Pancreas (tissue), 10 donors: ENCODE measurements around the gene TTC9B. TPM values are rescaled to one million over a fixed set of nuclear protein-coding genes. Genes with fewer than 3 reads are reported as not detected.
A peak's percentile ranks its signal among the peaks of the same experiment; 100 is the strongest.

Experiments
- ATAC-seq, 4 donors: fragments of 200-7000 bp; cut with Tn5 transposase; one replicate each; pipeline versions ENCODE4 v1.8.0 to v1.9.1; 2020; ENCODE audit warnings: mild to moderate bottlenecking in 4 of 4, moderate library complexity in 4 of 4
- DNase-seq, 6 donors: peaks; one replicate each; pipeline ENCODE4 v3.0.0-alpha.2; 2020
- FAIRE-seq: peaks from 2 replicates; lab custom pipeline; 2012; peaks lifted over from hg19 to GRCh38; lab: Jason Lieb, UNC
- H3K27ac ChIP-seq, 4 donors: fragments of 200-600 bp; sonication (generic); 1 replicate in 3 of 4; 2 replicates in 1 of 4; pipeline versions ENCODE4 v1.5.0 to v1.8.0; 2020
- H3K27me3 ChIP-seq, 4 donors: fragments of 200-600 bp; one replicate each; pipeline ENCODE4 v1.8.0; 2021
- H3K36me3 ChIP-seq, 3 donors: fragments of 200-600 bp; sonication (generic) in 1 of 3; one replicate each; pipeline versions ENCODE4 v1.5.0 to v1.8.0; 2020 to 2021
- H3K4me1 ChIP-seq, 3 donors: fragments of 200-600 bp; one replicate each; pipeline ENCODE4 v1.8.0; 2021
- H3K4me3 ChIP-seq, 4 donors: fragments of 200-600 bp; sonication (generic) in 2 of 4; one replicate each; pipeline versions ENCODE4 v1.5.0 to v1.8.0; 2020 to 2021
- H3K9me3 ChIP-seq, 4 donors: fragments of 200-600 bp; one replicate each; pipeline ENCODE4 v1.8.0; 2021
- WGBS, 2 donors: extraction: QIAGEN DNeasy Blood & Tissue Kit; methylation state at CpG; one replicate each; pipeline ENCODE4 v1.1.7; 2013; 5-methylcytosine and 5-hydroxymethylcytosine counted together
- intact Hi-C, 3 donors: fragments of 100-400 bp; cut with DNase I; formaldehyde crosslinking; loops; one replicate each; pipeline versions ENCODE4 v1.11.1 to v1.14.2; 2022
- polyA plus RNA-seq, 2 donors: library from polyadenylated mRNA; stranded (reverse); fragments of 200-250 nt; gene quantifications; one replicate each; pipeline ENCODE4 v1.2.3, GENCODE V29; 2013
- total RNA-seq, 6 donors: library from RNA; stranded (reverse); fragmentation: NEBNext Ultra II Directional in 4 of 6; extraction: Animal tissue kit (Norgen Biotek cat#: 25700) in 4 of 6; gene quantifications; one replicate each; pipeline versions ENCODE4 v1.2.1 to v1.2.4, GENCODE V29; 2021 to 2023
- TF ChIP-seq, protein P1 (sequence below), 4 donors: fragments of 200-600 bp; sonication (generic) in 3 of 4; IDR thresholded peaks; one replicate each; pipeline versions ENCODE4 v1.5.0 to v1.8.0; 2021; ENCODE audit warnings: antibody characterized with exemption in 4 of 4
- donor health status: healthy with polysubstance abuse.
- donor health status: DM: no; HTN: no; CAD: no; lungs with moderate emphysema.
- donor health status: DM: no; HTN: no; CAD: no.
- donor health status: control.
- donor health status: control.
- donor health status: Bipolar disorder and iron deficiency.
- donor health status: DM: yes; HTN: yes; CAD: no.
- donor health status: DM: no; HTN: no; CAD: no.
- donor health status: DM: no; HTN: no; CAD: no.
- donor health status: DM: yes; HTN: yes; CAD: no.

The TTC9B gene
- total and polyA plus RNA-seq, 8 donors: 0.05 TPM; not detected in 7

DNA sequence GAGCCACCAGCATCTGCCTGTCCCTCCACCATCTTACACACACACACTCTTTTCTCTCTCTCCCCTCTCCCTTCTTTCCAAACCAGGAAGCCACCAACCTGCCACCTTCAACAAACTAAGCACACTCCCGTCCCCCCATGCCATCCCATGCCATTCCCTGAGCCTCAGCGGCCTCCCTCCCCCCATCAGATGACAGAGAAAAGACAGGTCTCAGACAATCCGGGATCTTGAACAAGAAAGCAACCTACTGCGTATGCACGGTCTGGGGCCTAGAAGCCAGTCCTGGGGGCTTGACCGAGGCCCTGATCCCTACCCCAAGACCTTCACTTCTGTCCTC is 47.5 kb upstream of the TTC9B start:
- intact Hi-C loops: no loop called here
- peaks cover 0 to 11% (median 0%) of the 10 kb centered on the region in 3 donors for H3K36me3 ChIP-seq
- 87 to 88% methylated on average over 6 of the region's 6 CpGs for WGBS, 2 donors
- no peaks in the 10 kb centered on the region for H3K27me3 ChIP-seq
- FAIRE-seq (no peak), ATAC-seq (no peak), DNase-seq (no peak)
- peaks cover 0 to 10% (median 8%) of the 10 kb centered on the region in 3 donors for H3K4me1 ChIP-seq
- TF ChIP-seq, protein P1, sequence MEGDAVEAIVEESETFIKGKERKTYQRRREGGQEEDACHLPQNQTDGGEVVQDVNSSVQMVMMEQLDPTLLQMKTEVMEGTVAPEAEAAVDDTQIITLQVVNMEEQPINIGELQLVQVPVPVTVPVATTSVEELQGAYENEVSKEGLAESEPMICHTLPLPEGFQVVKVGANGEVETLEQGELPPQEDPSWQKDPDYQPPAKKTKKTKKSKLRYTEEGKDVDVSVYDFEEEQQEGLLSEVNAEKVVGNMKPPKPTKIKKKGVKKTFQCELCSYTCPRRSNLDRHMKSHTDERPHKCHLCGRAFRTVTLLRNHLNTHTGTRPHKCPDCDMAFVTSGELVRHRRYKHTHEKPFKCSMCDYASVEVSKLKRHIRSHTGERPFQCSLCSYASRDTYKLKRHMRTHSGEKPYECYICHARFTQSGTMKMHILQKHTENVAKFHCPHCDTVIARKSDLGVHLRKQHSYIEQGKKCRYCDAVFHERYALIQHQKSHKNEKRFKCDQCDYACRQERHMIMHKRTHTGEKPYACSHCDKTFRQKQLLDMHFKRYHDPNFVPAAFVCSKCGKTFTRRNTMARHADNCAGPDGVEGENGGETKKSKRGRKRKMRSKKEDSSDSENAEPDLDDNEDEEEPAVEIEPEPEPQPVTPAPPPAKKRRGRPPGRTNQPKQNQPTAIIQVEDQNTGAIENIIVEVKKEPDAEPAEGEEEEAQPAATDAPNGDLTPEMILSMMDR (IDR thresholded peaks at IDR 0.05): no peak
- H3K4me3 ChIP-seq: no peak overlapping the region
- peak overlapping the region in 1 of 4 donors; percentile 38 for H3K27ac ChIP-seq
- no peaks in the 10 kb centered on the region for H3K9me3 ChIP-seq

DNA sequence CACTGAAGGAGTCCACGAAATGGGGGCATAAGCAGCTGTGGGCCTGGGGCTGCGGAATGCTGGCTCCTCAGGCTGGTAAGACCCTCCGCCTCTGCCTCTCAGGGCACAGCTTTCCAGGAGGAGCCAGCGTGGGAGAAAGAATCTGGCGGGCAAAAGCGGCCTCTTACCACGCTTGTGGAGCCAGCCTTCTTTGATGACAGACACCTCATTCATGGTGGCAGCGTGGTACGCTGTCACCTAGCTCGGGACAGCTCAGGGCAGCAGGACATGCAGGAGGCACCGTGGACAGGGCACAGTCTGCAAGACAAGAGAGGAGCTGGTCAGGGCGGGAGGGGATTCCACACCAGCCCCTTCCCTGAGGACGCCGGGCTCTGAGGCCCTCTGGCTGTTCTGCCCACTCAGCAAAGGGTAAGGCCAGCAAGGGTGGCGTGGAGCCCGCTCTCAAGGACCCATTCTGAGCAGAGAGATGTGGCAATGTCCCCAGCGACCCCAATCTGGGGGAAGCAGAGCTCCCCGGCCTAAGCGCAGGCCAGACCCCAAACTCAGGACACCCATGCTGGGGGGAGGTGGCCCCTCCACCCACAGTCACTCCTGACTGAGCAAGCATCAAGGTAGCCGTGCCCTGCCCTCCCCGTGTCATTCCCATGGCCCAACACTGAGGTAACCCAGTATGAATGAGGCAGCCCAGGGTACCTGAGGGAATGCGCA is 47.0 kb upstream of the TTC9B start:
- Histone ChIP-seq H3K4me1 (peaks cover 0 to 10% (median 8%) of the 10 kb centered on the region in 3 donors), H3K4me3 (no peak overlapping the region), H3K27ac (no peak overlapping the region), H3K27me3 (no peaks in the 10 kb centered on the region), H3K9me3 (no peaks in the 10 kb centered on the region), H3K36me3 (peaks cover 0 to 11% (median 0%) of the 10 kb centered on the region in 3 donors)
- 92 to 95% methylated on average over 22 of the region's 22 CpGs for WGBS, 2 donors
- ATAC-seq (no peak), DNase-seq (peak in 1 of 6 donors; percentile 48), FAIRE-seq (no peak)
- intact Hi-C loops: no loop called here
- TF ChIP-seq, protein P1 (IDR thresholded peaks at IDR 0.05): no peak

DNA sequence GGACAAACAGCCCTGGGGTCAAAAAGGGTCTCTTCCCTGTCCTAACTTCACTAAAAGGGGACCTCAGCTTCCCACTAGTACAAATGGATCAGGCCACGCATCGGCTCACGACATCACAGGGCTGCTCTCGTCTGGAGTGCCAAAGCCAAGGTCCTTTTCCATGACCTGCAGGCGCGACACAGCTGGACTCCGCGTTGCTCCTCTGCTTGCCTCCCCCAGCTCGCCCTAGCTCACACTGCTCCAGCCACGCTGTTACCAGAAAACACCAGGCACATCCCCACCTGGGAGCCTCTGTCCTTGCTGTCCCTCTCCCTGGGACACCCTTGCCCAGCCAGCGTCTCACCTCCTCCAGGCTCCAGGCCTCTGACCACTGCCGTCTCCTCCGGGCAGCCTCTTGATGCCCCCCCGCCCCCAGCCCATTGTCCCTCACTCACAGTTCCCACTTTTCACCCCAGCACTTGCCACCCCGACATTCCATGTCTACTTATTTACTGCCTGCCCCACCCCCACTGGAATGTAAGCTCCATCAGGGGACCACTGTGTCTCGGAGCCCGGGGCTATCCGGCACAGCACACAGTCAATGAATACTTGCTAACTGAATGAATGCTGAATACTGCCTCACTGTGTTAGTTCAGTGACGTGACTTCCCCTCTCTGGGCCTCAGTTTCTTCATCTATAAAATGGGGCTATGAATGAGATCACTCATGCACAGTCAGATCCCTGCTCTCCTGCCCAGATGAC is 46.3 kb upstream of the TTC9B start:
- DNase-seq: peak in 1 of 6 donors; percentile 40
- ATAC-seq: no peak
- H3K4me1 ChIP-seq: peaks cover 0 to 10% (median 8%) of the 10 kb centered on the region in 3 donors
- FAIRE-seq: no peak
- H3K36me3 ChIP-seq: peaks cover 0 to 11% (median 0%) of the 10 kb centered on the region in 3 donors
- H3K27me3 ChIP-seq: no peaks in the 10 kb centered on the region
- H3K27ac ChIP-seq: no peak overlapping the region
- intact Hi-C loops: no loop called here
- TF ChIP-seq, protein P1 (IDR thresholded peaks at IDR 0.05): no peak
- H3K9me3 ChIP-seq: no peaks in the 10 kb centered on the region
- 89% methylated on average over 19 of the region's 19 CpGs for WGBS, 2 donors
- H3K4me3 ChIP-seq: no peak overlapping the region

DNA sequence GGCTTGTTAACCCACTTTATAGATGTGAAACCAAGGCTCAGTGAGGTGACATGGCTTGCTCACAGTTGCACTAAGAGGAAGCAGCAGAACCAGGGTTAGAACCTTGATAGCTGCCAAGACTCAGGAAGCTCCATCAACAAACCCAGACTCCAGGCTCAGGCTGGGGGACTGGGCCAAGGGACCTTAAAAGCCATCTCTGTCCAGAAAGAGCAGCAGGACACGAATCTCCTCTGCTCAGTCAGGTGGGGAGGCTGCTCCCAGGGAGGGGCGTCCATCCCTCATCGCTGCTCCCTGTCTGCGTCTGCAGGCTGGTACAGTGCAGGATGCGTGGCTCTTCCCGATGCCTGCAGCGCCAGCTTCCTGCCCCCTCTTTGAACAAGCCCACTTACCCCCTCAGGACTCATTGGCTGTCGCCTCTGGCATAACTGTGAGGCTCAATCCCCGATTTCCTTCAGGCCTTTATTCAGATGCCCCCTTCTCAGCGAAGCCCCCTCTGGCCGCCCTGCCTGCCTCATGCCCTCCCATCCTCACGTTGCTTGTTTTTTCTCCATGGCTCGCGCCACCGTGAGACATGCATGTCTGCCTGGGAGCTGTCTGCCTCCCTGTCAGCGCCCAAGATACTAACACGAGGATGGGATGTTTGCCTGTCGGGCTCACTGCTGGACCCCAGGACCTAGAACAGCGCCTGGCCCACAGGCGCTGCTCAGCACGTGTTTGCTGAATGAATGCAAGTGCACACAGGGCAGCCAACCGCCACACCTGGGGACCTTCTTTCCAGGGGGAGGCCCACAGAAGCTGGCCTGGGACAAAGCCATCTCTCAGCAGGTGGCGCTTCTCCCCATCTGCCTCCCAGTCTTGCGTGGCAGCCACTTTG is 45.5 kb upstream of the TTC9B start:
- Histone ChIP-seq H3K27me3 (no peaks in the 10 kb centered on the region), H3K36me3 (peaks cover 0 to 11% (median 0%) of the 10 kb centered on the region in 3 donors), H3K4me3 (no peak overlapping the region), H3K27ac (no peak overlapping the region), H3K9me3 (no peaks in the 10 kb centered on the region), H3K4me1 (peaks cover 0 to 10% (median 8%) of the 10 kb centered on the region in 3 donors)
- FAIRE-seq: no peak
- TF ChIP-seq, protein P1 (IDR thresholded peaks at IDR 0.05): no peak
- DNase-seq: no peak
- intact Hi-C loops: no loop called here
- ATAC-seq: no peak
- 91 to 93% methylated on average over 24 of the region's 24 CpGs for WGBS, 2 donors
